ENCODE data around the gene ATPAF1. TPM values are rescaled to one million over a fixed set of nuclear protein-coding genes. Genes with fewer than 3 reads are reported as not detected.

ATPAF1 gene
- total RNA-seq, 1 donor from 2014 or later = 198 TPM

DNA sequence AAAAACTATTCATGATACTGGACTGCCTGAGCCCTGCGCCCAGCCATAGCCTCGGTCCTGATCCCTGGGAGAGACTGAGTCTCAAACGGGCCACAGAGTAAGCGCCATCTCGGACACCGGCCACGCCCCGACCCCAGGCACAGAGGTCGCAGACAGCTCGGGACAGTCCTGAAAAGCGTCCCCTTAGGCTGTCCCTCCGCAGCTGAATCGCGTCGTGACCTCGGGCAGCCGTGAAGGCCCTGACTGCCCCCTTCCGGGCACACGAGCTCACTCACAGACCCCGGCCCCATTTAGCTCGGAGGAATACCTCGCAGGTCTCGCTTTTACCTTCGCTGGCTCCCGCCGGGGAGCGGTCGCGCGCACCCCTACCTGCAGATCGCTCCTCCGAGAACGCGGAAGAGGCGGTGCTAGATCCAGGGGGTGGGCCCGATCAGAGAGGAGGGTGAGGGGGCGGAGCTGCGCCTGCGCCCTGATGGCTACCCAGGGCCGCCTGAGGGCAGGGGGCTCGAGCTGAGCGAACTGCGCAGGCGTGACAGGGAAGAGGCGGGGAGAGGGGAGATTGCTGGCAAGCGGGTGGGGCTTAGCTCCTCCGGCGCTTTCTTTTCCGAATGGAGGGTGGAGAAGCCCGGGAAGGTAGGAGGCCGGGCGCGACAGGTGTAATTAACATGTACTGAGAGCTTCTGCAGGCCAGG, 64.2 kb downstream of the ATPAF1 start, which contains the start of gene MKNK1:
TSS of gene MKNK1 (minus strand) at position 411 of the 692 bp plus-strand sequence. CDS start 20,941 bp downstream, outside the sequence.
- intact Hi-C loops (cut with DNase I) = no loop called here
- ATAC-seq (ENCODE audit: poor library complexity) (peak; percentile 97), DNase-seq (peak; percentile 99)

DNA sequence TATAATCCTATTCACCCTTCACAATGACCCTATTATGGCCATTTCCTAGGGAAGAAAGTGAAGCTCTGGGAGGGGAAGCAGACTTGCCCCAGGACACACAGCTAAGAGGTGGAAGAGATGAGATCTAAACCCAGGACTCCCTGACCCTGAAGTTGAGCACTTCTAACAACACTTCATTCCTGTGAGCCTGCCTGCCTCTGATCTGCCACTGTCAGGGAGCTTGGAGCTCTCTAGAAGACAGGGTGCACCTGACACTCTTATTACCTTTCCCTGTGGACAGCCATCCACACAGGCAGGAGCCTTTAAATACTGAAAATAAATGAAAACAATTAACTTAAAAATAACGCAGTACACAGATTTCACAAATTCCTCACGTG, 64.7 kb downstream of the ATPAF1 start:
- ATAC-seq (ENCODE audit: poor library complexity) = peak; percentile 3
- intact Hi-C loops (cut with DNase I) = no loop called here

DNA sequence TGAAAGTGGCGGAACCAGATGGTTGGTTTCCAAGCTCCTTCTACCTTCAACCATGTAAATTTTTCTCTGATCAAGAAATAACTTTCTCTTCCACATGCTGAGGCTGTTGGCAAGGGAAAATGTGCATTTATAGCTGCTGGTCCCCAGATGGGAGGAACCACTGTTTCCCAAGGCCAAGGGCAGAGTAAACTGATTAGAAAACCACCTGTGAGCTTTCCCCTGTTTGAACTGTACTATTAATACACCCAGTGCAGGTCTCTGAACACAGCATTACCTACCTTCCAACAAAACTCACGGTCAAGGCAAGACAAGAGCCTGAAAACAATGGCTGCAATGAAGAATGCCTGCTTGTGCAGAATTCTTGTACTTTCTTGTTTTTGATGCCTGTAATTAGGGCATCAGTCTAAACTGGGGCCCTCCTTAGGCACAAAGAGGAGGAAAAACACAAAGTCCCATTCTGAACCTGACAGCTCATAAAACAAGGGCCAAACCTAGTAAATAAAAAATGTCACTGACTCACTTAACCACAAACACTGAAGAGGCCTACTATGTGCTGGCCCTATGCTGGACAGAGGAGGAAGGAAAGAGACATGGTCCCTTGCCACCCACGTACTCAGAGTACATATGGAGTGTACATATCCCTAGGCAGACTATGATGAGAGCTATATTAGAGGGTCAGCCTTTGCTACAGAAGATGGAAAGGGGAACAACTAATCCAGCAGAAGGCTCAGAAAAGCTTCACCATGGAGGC, 66.7 kb downstream of the ATPAF1 start:
- no peak for DNase-seq
- ATAC-seq (ENCODE audit: poor library complexity) = no peak
- intact Hi-C loops (cut with DNase I) = no loop called here

More for the DNA sequence above, 64.7 kb downstream of the ATPAF1 start:
- DNase-seq = no peak

DNA sequence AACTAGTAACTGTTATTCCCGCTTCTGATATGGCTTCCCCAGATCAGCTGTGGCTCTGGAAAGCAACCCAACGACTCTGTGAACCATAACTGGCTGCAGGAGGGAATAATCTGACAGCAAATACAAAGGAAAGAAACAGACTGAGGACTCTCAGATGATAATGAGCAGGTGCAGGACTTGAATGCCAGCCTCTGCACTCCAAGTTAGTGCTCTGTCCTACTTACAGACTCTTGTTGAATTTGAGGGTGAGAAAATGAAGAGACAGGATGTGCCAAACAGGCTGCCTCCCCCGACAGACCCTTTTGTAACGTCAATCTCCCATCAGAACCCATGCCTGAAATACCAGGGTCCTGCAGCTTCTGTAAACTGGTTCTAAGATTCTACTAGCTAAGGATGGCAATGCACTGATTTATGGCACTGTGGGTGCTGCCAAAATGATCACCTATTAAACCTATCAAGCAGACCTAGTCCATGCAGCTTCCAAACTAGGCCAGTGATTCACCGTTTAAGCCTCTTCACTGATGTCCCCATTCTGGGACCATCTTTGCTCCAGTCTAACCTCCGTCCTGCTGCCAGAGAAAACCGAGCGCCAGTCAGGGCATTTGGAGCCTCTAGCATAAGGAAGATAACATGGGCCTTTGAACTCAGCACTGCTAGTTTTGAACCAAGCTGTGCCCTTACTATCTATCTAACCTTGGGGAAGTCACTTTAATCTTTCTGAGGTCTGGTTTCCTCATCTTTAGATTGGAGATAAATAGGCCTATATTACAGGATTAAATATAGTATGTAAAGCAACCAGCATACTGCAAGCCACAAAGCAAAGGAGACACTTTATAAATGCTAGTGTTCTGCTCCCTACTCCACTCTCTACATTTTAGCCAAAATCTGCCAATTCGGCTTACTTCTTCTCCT, 68.8 kb downstream of the ATPAF1 start:
- intact Hi-C loops (cut with DNase I) = no loop called here
- DNase-seq = no peak
- ATAC-seq (ENCODE audit: poor library complexity) = no peak

DNA sequence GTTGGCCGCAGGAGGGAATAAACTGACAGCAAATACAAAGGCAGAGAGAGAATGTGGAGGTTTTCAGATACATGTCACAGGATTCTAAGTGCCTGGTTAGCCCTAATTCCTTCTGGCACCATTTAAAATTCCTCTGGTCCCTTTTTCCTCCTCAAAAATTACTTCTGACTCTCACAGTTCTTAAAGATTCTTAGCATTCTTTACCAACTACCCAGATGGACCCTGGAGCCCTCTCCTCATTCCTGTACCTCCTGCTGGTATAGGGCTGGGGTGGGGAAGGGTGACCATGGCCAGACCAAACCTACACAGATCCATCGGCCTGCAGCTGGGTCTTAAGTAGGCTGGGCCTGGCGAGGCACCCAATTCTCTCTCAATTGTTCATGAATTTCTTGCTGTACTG, 71.3 kb downstream of the ATPAF1 start:
- DNase-seq (no peak), ATAC-seq (ENCODE audit: poor library complexity) (no peak)
- intact Hi-C loops (cut with DNase I) = no loop called here

DNA sequence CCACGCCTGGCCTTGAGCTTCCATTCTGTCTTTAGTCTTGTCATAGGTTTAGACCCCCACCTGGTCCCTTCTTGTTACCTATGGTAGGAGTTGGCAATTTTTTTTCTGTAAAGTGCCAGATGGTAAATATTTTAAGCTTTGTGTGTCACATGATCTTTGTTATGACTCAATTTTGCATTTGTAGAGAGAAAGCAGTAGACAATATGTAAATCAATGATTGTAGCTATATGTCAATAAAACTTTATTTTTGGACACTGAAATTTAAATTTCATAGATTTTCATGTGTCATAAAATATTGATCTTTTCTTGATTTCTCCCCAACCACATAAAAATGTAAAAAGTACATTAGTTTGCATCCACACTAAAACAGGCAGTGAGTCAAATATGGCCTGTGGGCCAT, 72.1 kb downstream of the ATPAF1 start:
- no peak for DNase-seq
- intact Hi-C loops (cut with DNase I) = no loop called here
- ATAC-seq (ENCODE audit: poor library complexity) = no peak

DNA sequence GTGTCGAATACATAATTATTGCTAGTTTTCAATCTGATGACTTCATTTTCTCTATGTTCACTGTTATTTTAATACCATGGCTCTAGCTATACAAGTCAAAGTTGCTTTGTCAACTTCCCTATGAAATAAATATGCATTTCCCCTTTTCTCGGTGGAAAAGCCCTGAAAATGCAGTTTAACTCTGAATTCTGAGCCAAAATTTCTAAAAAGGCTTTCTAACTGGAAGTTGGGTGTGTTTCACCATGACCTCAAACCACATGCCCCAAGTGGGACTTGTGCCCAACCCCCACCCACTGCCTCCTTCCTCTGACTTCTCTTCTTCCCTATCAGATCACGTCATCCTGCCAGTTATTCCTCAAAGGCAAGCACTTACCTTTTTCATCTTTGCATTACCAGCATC, 73.0 kb downstream of the ATPAF1 start:
- ATAC-seq (ENCODE audit: poor library complexity) = peak; percentile 65
- peak; percentile 89 for DNase-seq
- intact Hi-C loops (cut with DNase I) = no loop called here

DNA sequence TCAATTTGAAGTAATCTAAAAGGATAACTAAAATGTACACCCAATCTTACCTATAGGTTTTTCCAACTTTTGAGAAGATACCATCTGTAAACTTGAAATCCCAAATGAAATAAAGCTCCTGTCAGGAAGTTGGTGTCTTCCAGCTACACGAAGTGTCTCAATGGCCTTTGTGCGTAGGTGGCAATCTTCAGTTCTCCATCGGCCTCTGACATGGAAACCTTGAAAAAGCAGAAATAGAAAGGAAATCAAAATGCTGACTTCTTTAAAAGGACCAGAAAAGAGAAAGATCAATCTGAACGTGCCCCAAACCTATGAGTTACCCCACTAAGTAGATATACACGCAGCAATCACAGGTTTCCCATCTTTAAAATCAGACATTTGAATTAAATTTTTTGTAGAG, 74.1 kb downstream of the ATPAF1 start:
- DNase-seq = no peak
- ATAC-seq (ENCODE audit: poor library complexity) = peak; percentile 38
- intact Hi-C loops (cut with DNase I) = no loop called here

DNA sequence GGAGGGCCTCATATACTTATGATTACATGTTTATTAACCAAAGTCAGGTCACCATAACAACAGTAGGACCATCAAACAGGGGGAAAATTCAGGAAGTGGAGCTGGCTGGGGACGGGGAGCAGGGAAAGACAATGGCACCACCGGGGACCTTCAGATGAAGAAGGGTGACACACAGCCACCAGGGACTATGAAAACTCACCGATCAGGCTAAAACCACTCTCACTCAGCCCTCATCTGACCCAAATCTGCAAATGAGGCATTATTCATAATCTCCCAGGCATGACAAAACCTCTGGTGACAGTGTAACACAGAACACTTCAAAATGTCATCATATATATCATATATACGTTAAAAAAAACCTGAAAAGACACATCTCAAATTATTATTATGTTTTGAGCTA, 75.3 kb downstream of the ATPAF1 start:
- intact Hi-C loops (cut with DNase I) = no loop called here
- ATAC-seq (ENCODE audit: poor library complexity) (no peak), DNase-seq (no peak)

DNA sequence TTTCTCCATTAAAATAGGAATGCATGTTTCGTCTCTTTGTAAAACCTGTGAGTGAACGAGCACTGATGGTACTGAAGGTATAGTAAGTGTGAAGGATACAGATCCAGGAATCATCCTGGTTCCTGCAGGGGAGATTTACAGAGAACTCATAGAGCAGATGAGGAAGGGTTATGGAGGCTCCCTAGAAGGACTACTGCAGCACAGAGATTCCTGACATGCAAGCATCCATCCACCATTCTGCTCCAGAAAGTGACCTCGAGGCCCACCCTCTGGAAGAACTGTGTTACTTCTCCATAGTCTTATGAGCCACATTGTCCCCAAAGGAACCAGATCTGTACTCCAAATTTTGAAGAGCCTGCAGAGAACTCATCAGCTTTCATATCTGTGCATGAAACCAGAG, 78.6 kb downstream of the ATPAF1 start:
- DNase-seq (no peak), ATAC-seq (ENCODE audit: poor library complexity) (no peak)
- intact Hi-C loops (cut with DNase I) = no loop called here

DNA sequence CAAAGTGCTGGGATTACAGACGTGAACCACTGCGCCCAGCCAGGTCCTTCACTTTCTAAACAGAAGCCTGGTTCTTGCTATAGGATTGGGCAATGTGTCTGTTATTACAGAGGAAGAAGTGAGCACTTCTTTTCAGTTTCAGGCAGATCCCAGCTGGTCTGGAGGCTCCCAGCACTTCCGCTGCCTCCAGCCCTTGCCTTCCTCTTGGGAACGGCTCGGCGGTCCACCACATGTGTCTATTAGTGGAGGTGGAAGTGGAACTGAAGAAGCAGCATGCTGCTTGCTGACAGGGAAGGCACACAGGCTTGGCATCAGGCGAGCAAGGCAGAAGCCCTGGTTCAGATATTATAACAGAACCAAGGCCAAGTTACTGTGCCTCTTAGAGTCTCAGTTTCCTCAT, 81.1 kb downstream of the ATPAF1 start:
- DNase-seq (peak; percentile 78), ATAC-seq (ENCODE audit: poor library complexity) (peak; percentile 74)
- intact Hi-C loops (cut with DNase I) = no loop called here

DNA sequence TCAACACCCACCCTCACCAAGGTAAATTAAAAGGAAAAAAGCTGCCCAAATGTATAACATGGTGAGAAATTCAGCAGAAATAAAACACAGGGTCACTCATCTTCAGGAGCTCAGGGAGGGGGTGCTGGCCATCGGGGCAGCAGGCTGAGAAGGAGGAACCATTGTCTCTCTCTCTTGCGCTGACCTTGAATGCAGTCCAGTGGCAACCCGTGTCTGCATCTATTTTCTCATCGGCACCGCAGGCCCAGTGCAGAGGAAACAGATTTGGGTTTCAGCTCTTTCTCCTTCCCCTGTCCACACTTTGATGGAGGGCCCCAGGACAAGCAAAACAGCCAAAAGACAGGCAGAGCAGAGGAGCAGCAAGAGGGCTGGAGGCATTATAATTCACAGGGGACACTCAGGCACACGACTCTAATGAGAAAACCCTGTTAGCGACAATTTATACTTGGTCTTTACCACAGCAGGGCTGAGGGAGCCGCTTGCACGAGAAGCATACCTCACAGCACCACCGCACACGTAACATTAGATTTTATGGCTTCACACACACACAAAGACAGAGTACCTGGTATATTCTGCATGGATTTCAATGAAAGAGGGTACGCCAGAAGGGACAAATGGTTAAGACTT, 82.7 kb downstream of the ATPAF1 start:
- no peak for ATAC-seq (ENCODE audit: poor library complexity)
- intact Hi-C loops (cut with DNase I) = no loop called here
- DNase-seq = no peak

DNA sequence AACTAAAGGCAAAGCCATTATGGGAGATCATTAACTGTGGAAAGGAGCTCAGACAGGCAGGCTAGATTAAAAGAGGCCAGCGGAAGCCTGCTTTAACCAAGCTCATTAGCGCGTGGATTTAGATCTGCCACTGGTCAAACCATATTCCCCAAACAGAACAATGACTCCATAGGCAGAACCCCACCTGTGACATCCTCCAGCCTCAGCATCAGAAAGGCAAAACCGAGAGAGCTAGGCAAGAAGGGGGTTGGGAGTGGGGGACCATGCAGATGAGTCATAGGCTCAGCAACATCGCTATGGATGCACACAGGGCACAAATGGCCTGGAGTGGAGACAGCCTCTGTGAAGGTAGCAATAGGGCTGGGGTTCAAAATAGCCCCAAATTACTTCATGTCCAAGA, 84.7 kb downstream of the ATPAF1 start:
- DNase-seq = no peak
- intact Hi-C loops (cut with DNase I) = no loop called here
- no peak for ATAC-seq (ENCODE audit: poor library complexity)

DNA sequence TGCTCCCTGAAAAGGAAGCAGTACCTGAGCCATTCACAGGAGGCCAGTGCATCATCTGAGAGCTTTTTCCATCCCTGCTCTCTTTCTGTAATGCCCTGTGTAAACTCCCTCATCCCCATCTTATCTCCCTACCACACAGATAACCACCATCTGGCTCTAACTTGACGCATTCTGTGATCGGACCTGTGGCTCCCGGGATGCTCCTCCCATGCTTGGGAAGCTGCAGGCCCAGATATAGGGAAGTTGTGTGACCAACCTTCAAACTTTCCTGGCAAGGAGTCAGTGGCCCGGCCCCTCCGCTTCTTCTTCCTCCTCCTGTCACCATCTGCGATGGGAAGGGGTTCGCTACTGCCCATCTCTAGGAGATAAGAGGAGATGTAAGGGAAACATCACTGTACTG, 85.2 kb downstream of the ATPAF1 start:
- DNase-seq (peak; percentile 57), ATAC-seq (ENCODE audit: poor library complexity) (peak; percentile 36)
- intact Hi-C loops (cut with DNase I) = no loop called here

Other genes starting within 250 kb of the ATPAF1 start
- gene DMBX1, start 178.5 kb downstream of the ATPAF1 start, total RNA-seq = not detected
- gene KNCN, start 116.7 kb downstream of the ATPAF1 start, total RNA-seq = not detected
- 37.7 TPM for gene MKNK1, start 64.1 kb downstream of the ATPAF1 start, total RNA-seq
- gene MOB3C, start 51.6 kb downstream of the ATPAF1 start, total RNA-seq = 14.0 TPM
- gene TEX38, start 3.5 kb upstream of the ATPAF1 start, total RNA-seq = not detected
- gene EFCAB14, start 50.8 kb upstream of the ATPAF1 start, total RNA-seq = 52.4 TPM
- 20.4 TPM for gene CYP4B1, start 130.7 kb upstream of the ATPAF1 start, total RNA-seq